SU-DHL-6 (cell line): ENCODE results near the gene SIGLEC12.

ENCODE experiments used
- H2AFZ ChIP-seq: fragments of 200-600 bp; sonication (generic); 2 replicates; pipeline ENCODE4 v1.6.1; 2014; ENCODE audit warnings: low read depth, mild to moderate bottlenecking, moderate library complexity, mixed read lengths, antibody characterized with exemption, low read length; ENCODE audit not compliant: severe bottlenecking
- H3F3A ChIP-seq: fragments of 200-600 bp; shearing (Covaris generic); 2 replicates; pipeline ENCODE4 v1.6.0; 2016; ENCODE audit warnings: antibody characterized with exemption, mild to moderate bottlenecking; ENCODE audit not compliant: insufficient read depth
- H3K27ac ChIP-seq: fragments of 200-600 bp; sonication (generic); 2 replicates; pipeline ENCODE4 v1.5.1; 2016; ENCODE audit warnings: low read depth, mild to moderate bottlenecking, low read length, moderate library complexity, mixed read lengths
- H3K27me3 ChIP-seq: fragments of 200-600 bp; sonication (generic), shearing (Covaris generic); 2 replicates; pipeline ENCODE4 v1.6.0; 2014; ENCODE audit warnings: mild to moderate bottlenecking, low read length
- H3K36me3 ChIP-seq: fragments of 200-600 bp; sonication (generic); 2 replicates; pipeline ENCODE4 v1.6.1; 2014; ENCODE audit warnings: mild to moderate bottlenecking, low read length, mixed read lengths
- H3K4me2 ChIP-seq: fragments of 300-600, 200-600 bp; shearing (Covaris generic), sonication (generic); 2 replicates; pipeline ENCODE4 v1.6.0; 2014; ENCODE audit warnings: low read length, low read depth, mild to moderate bottlenecking; ENCODE audit not compliant: poor library complexity, severe bottlenecking
- H3K4me3 ChIP-seq: fragments of 200-600 bp; sonication (generic); 2 replicates; pipeline ENCODE4 v1.5.1; 2014; ENCODE audit warnings: antibody characterized with exemption, low read length, mild to moderate bottlenecking, mixed read lengths; ENCODE audit not compliant: insufficient read depth, poor library complexity, severe bottlenecking
- H3K79me2 ChIP-seq: fragments of 200-600 bp; sonication (generic); 2 replicates; pipeline ENCODE4 v1.6.1; 2014; ENCODE audit warnings: mild to moderate bottlenecking, low read length, moderate library complexity; ENCODE audit not compliant: insufficient read depth
- H3K9ac ChIP-seq: fragments of 200-600 bp; sonication (generic); 2 replicates; pipeline ENCODE4 v1.7.0; 2014; ENCODE audit warnings: mild to moderate bottlenecking, low read length
- H3K9me2 ChIP-seq: fragments of 200-600 bp; sonication (generic); replicated peaks from 2 replicates; pipeline ENCODE4 v1.6.1; 2014; ENCODE audit warnings: low read length; ENCODE audit not compliant: insufficient read depth
- H3K9me3 ChIP-seq: fragments of 200-600 bp; sonication (generic); 2 replicates; pipeline ENCODE4 v1.6.1; 2014; ENCODE audit warnings: low read length, mixed read lengths; ENCODE audit not compliant: insufficient read depth
- H4K20me1 ChIP-seq: fragments of 200-600 bp; sonication (generic); 2 replicates; pipeline ENCODE4 v1.6.1; 2014; ENCODE audit warnings: low read depth, mild to moderate bottlenecking, antibody characterized with exemption, low read length, moderate library complexity, mixed read lengths
- EZH2phosphoT487 ChIP-seq: fragments of 200-600 bp; sonication (generic), shearing (Covaris generic); conservative IDR thresholded peaks from 2 replicates; pipeline ENCODE4 v1.6.1; 2018; ENCODE audit warnings: mild to moderate bottlenecking, antibody characterized with exemption, low read length, moderate library complexity, mixed read lengths
- TF ChIP-seq, protein P1 (sequence below): fragments of 200-600 bp; sonication (generic); IDR thresholded peaks from one replicate; pipeline ENCODE4 v1.5.1; 2017; ENCODE audit warnings: antibody characterized with exemption, mild to moderate bottlenecking, low read length, moderate library complexity; ENCODE audit not compliant: insufficient read depth, poor library complexity, severe bottlenecking

Gene SIGLEC12

GRCh38 chr19:51489113-51489512 is 12.5 kb downstream of the SIGLEC12 start:
- Histone ChIP-seq H3K27me3 (no peaks in the 10 kb centered on the region), H3F3A (no peaks in the 10 kb centered on the region), H3K9me2 (no peaks in the 10 kb centered on the region), H4K20me1 (no peaks in the 10 kb centered on the region), H2AFZ (no peak overlapping the region), H3K9ac (no peak overlapping the region), H3K4me2 (no peak overlapping the region), H3K4me3 (no peak overlapping the region), H3K9me3 (no peaks in the 10 kb centered on the region), H3K27ac (no peak overlapping the region), H3K79me2 (no peaks in the 10 kb centered on the region), H3K36me3 (no peaks in the 10 kb centered on the region)
- TF ChIP-seq, protein P1, sequence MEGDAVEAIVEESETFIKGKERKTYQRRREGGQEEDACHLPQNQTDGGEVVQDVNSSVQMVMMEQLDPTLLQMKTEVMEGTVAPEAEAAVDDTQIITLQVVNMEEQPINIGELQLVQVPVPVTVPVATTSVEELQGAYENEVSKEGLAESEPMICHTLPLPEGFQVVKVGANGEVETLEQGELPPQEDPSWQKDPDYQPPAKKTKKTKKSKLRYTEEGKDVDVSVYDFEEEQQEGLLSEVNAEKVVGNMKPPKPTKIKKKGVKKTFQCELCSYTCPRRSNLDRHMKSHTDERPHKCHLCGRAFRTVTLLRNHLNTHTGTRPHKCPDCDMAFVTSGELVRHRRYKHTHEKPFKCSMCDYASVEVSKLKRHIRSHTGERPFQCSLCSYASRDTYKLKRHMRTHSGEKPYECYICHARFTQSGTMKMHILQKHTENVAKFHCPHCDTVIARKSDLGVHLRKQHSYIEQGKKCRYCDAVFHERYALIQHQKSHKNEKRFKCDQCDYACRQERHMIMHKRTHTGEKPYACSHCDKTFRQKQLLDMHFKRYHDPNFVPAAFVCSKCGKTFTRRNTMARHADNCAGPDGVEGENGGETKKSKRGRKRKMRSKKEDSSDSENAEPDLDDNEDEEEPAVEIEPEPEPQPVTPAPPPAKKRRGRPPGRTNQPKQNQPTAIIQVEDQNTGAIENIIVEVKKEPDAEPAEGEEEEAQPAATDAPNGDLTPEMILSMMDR: no peak
- TF ChIP-seq EZH2phosphoT487: no peak

GRCh38 chr19:51488491-51488890 is 13.1 kb downstream of the SIGLEC12 start:
- no peaks in the 10 kb centered on the region for H4K20me1 ChIP-seq
- H3K9me2 ChIP-seq: no peaks in the 10 kb centered on the region
- H3K79me2 ChIP-seq: no peaks in the 10 kb centered on the region
- TF ChIP-seq, protein P1: no peak
- TF ChIP-seq EZH2phosphoT487: no peak
- no peaks in the 10 kb centered on the region for H3K27me3 ChIP-seq
- no peak overlapping the region for H3K4me3 ChIP-seq
- H3K9me3 ChIP-seq: no peaks in the 10 kb centered on the region
- H3K36me3 ChIP-seq: no peaks in the 10 kb centered on the region
- H3K27ac ChIP-seq: no peak overlapping the region
- no peaks in the 10 kb centered on the region for H3F3A ChIP-seq
- no peak overlapping the region for H2AFZ ChIP-seq
- no peak overlapping the region for H3K4me2 ChIP-seq
- H3K9ac ChIP-seq: no peak overlapping the region

- Histone ChIP-seq H3K9me3 (no peaks in the 10 kb centered on the region), H3K36me3 (no peaks in the 10 kb centered on the region), H2AFZ (no peak overlapping the region), H4K20me1 (no peaks in the 10 kb centered on the region), H3K27me3 (no peaks in the 10 kb centered on the region), H3K27ac (no peak overlapping the region), H3K4me2 (no peak overlapping the region), H3K9me2 (no peaks in the 10 kb centered on the region), H3K9ac (no peak overlapping the region), H3F3A (no peaks in the 10 kb centered on the region), H3K79me2 (no peaks in the 10 kb centered on the region), H3K4me3 (no peak overlapping the region)
- TF ChIP-seq EZH2phosphoT487: no peak
- TF ChIP-seq, protein P1: no peak
Observed at GRCh38 chr19:51485960-51486660, 15.5 kb downstream of the SIGLEC12 start.

GRCh38 chr19:51480590-51480989 is 21.0 kb downstream of the SIGLEC12 start:
- no peak for TF ChIP-seq EZH2phosphoT487
- TF ChIP-seq, protein P1: no peak
- no peaks in the 10 kb centered on the region for H3K79me2 ChIP-seq
- no peaks in the 10 kb centered on the region for H3K27me3 ChIP-seq
- no peak overlapping the region for H2AFZ ChIP-seq
- no peak overlapping the region for H3K4me2 ChIP-seq
- H3F3A ChIP-seq: no peaks in the 10 kb centered on the region
- H4K20me1 ChIP-seq: no peaks in the 10 kb centered on the region
- no peaks in the 10 kb centered on the region for H3K9me3 ChIP-seq
- no peak overlapping the region for H3K4me3 ChIP-seq
- H3K9ac ChIP-seq: no peak overlapping the region
- H3K9me2 ChIP-seq: no peaks in the 10 kb centered on the region
- no peaks in the 10 kb centered on the region for H3K36me3 ChIP-seq
- H3K27ac ChIP-seq: no peak overlapping the region
